HFFc6 (cell line): ENCODE data around the gene MYO18B. TPM values are rescaled to one million over a fixed set of nuclear protein-coding genes. Genes with fewer than 3 reads are reported as not detected.

Experiments
- DNase-seq: peaks from one replicate; pipeline ENCODE4 v3.0.0-alpha.2; 2018
- H3K27ac Mint-ChIP-seq: 2 replicates; pipeline ENCODE4 v1.8.0; 2020; ENCODE audit warnings: mild to moderate bottlenecking, mixed read lengths
- H3K27me3 Mint-ChIP-seq: 2 replicates; pipeline ENCODE4 v1.8.0; 2021; ENCODE audit warnings: mild to moderate bottlenecking, moderate library complexity, mixed read lengths; ENCODE audit not compliant: insufficient read depth
- H3K36me3 Mint-ChIP-seq: 2 replicates; pipeline ENCODE4 v1.8.0; 2021; ENCODE audit warnings: low read depth, mixed read lengths
- H3K4me1 Mint-ChIP-seq: 2 replicates; pipeline ENCODE4 v1.8.0; 2020; ENCODE audit warnings: low read depth, mixed read lengths
- H3K4me3 Mint-ChIP-seq: 2 replicates; pipeline ENCODE4 v1.8.0; 2020; ENCODE audit warnings: mild to moderate bottlenecking, moderate library complexity, mixed read lengths
- H3K9me3 Mint-ChIP-seq: 2 replicates; pipeline ENCODE4 v1.8.0; 2020; ENCODE audit warnings: mild to moderate bottlenecking, mixed read lengths
- total RNA-seq, 6 experiments: library from RNA; stranded (reverse); fragmentation: NEBNext Ultra II Directional; extraction: Animal tissue kit (Norgen Biotek cat#: 25700); gene quantifications; 2 replicates in 1 of 6; 3 replicates in 5 of 6; pipeline ENCODE4 v1.2.3, GENCODE V29; 2021
- TF ChIP-seq, protein P1 (sequence below): fragments of 200-600 bp; sonication (generic); IDR thresholded peaks from 2 replicates; pipeline ENCODE4 v1.5.0; 2021; ENCODE audit warnings: antibody characterized with exemption, mild to moderate bottlenecking

The MYO18B gene
- total RNA-seq, 6 experiments from 2014 or later, result 0.02 TPM; not detected in 5

DNA sequence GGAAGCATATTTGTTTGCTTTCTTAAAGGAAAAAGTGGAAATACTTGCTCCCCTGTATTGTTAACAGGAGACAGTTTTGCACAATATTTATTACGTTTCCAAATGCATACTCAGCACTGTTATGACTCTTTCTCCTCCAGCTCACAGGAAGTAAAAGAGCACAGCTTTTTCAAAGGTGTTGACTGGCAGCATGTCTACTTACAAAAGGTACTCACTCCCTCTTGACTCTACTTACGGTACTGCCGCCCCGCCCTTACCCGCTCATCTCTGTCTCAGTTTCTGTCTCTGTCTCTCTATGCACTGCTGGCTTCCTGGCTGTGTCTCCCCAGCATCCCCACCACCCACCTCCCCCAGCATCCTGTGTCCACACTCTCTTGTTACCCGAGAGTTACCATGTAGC, 32.2 kb upstream of the MYO18B start:
- Mint-ChIP-seq H3K27ac (no peak overlapping the region), H3K4me3 (no peak overlapping the region), H3K27me3 (peaks cover 4% of the 10 kb centered on the region), H3K9me3 (peaks cover 36% of the 10 kb centered on the region), H3K36me3 (no peaks in the 10 kb centered on the region), H3K4me1 (no peaks in the 10 kb centered on the region)
- TF ChIP-seq, protein P1, sequence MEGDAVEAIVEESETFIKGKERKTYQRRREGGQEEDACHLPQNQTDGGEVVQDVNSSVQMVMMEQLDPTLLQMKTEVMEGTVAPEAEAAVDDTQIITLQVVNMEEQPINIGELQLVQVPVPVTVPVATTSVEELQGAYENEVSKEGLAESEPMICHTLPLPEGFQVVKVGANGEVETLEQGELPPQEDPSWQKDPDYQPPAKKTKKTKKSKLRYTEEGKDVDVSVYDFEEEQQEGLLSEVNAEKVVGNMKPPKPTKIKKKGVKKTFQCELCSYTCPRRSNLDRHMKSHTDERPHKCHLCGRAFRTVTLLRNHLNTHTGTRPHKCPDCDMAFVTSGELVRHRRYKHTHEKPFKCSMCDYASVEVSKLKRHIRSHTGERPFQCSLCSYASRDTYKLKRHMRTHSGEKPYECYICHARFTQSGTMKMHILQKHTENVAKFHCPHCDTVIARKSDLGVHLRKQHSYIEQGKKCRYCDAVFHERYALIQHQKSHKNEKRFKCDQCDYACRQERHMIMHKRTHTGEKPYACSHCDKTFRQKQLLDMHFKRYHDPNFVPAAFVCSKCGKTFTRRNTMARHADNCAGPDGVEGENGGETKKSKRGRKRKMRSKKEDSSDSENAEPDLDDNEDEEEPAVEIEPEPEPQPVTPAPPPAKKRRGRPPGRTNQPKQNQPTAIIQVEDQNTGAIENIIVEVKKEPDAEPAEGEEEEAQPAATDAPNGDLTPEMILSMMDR, result no peak
- no peak for DNase-seq

DNA sequence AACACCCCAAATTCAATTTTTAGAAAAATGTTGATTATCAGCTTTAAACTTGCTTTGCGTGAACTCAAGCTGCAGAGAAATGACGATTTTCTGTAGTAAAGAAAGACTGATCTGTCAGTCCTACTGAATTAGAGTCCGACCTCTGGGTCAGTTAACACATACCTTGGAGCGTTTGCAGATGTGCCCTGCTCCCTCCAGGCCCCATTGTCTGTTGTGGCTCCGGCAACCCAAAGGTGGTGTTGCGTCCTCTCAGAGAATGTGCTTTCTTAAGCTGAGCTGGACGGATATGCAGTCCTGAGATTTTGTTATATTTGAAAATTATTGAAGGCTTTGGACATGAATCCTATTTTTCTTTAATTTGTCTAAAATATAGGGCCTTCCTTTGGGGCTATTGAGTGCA, 31.5 kb upstream of the MYO18B start:
- peaks cover 4% of the 10 kb centered on the region for H3K27me3 Mint-ChIP-seq
- no peaks in the 10 kb centered on the region for H3K36me3 Mint-ChIP-seq
- no peak for DNase-seq
- H3K9me3 Mint-ChIP-seq, result peaks cover 41% of the 10 kb centered on the region
- no peaks in the 10 kb centered on the region for H3K4me1 Mint-ChIP-seq
- H3K27ac Mint-ChIP-seq, result no peak overlapping the region
- H3K4me3 Mint-ChIP-seq, result no peak overlapping the region
- TF ChIP-seq, protein P1, result no peak

DNA sequence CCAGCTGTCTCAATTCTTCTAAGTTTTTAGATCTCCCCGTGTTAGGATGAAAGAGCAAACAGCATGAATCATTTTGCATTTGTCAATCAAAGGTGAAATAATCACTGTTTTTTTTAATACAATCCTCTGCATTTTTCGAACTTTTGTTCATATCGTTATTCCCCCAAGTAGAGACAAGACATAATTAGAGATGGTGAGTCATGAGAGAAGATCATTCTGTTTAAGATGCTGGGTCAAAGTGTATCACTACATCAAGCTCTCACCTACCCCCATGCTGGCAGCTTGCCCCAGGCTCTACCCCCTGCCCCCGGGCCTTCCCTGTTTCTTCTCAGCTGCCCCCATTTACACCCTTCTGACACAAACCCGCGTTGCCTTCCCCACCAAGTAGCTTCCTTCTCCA, 30.5 kb upstream of the MYO18B start:
- H3K4me1 Mint-ChIP-seq, result no peaks in the 10 kb centered on the region
- H3K4me3 Mint-ChIP-seq, result no peak overlapping the region
- TF ChIP-seq, protein P1, result no peak
- DNase-seq, result no peak
- H3K36me3 Mint-ChIP-seq, result no peaks in the 10 kb centered on the region
- peaks cover 4% of the 10 kb centered on the region for H3K27me3 Mint-ChIP-seq
- no peak overlapping the region for H3K27ac Mint-ChIP-seq
- H3K9me3 Mint-ChIP-seq, result peaks cover 45% of the 10 kb centered on the region

DNA sequence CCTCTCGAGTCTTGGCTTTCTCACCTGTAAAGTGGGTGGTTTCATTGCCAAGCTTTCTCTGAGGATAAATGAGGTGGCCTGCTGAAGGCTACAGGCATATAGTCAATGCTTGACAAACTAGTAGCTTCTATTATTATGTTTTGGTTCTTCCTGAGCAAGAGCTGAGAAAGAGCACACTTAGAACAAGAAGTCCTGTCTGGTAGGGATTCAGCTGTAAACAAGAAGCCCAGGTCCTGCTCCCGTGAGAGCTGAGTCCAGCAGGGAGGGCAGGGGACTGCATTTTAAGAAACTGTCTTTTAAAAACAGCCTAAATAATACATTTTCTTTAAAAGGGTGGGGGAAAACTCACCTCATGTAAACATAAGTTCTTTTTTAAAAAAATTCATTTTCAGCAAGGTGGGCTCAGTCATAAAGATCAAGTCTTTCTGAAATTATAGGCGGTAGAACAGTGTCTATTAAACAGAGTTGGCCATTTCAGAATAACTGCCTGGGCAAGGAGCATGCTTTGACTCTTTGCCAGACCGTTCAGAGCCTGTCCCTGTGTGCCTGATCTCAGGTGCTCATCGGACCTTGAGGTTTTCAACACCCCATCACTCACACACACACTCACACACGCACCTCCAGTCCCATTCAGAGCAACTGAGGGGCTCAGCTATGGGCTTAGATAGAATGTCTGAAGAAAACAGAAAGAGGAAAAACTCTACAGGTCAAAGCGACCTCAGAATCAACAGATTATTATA, 29.2 kb upstream of the MYO18B start:
- Mint-ChIP-seq H3K4me1 (no peaks in the 10 kb centered on the region), H3K9me3 (peaks cover 35% of the 10 kb centered on the region), H3K36me3 (no peaks in the 10 kb centered on the region), H3K27me3 (peaks cover 4% of the 10 kb centered on the region), H3K27ac (no peak overlapping the region), H3K4me3 (no peak overlapping the region)
- TF ChIP-seq, protein P1, result no peak
- no peak for DNase-seq

DNA sequence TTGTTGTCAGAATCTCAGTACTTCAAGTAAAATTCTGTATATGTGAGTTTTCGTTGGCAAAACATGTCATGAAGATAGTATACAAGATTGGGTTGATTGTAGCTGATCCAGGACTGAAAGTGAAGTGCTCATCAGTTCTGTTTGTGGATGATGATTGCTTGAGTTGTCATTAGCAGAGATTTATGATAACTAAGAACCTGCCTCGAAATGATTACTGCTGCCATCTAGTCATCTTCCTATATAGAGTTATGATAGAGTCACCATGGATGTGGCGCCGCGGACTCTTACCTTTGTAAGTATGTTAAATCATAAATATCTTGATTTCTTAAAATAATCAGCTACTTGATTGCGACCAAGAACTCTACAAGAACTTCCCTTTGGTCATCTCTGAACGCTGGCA, 27.9 kb upstream of the MYO18B start:
- H3K27ac Mint-ChIP-seq, result no peak overlapping the region
- TF ChIP-seq, protein P1, result no peak
- H3K36me3 Mint-ChIP-seq, result no peaks in the 10 kb centered on the region
- H3K4me3 Mint-ChIP-seq, result no peak overlapping the region
- H3K27me3 Mint-ChIP-seq, result peaks cover 6% of the 10 kb centered on the region
- H3K9me3 Mint-ChIP-seq, result peaks cover 30% of the 10 kb centered on the region
- DNase-seq, result no peak
- no peaks in the 10 kb centered on the region for H3K4me1 Mint-ChIP-seq
